WI38 (cell line): ENCODE measurements around the gene IKZF4.

Experiments used
- H3K4me3 ChIP-seq: 2 replicates; pipeline ENCODE4 v1.5.1; 2011; ENCODE audit warnings: low read depth, mild to moderate bottlenecking, control low read depth, low read length
- TF ChIP-seq, protein P1 (sequence below): IDR thresholded peaks from 2 replicates; pipeline ENCODE4 v1.5.1; 2012; ENCODE audit warnings: low read depth, mild to moderate bottlenecking, control low read depth, low read length

The IKZF4 gene

DNA sequence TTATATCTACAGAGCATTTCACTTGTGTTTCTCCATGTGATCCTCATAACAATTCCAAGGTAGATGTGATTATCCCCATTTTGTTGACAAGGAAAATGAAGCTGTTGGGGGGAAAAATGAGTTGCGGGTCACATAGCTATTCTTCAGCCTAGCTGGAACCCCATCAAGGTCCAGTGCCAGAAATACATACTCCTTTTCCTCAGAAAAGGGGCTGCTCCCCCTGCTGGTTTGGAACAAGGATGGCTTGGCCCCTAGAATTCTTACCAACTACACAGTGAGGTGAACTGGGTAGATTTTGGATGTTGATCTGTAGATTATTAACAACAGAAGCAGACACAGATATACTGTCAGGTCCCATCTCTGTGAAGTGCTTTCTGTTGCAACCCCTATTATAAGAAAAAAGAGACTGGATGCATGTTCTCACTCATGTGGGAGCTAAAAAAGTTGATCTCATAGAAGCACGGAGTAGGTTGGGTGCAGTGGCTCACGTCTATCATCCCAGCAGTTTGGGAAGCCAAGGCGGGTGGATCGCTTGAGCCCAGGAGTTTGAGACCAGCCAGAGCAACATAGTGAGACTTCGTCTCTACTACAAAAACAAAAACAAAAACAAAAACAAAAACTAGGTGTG is 8.9 kb downstream of the IKZF4 start:
- H3K4me3 ChIP-seq, result no peak overlapping the region
- TF ChIP-seq, protein P1, sequence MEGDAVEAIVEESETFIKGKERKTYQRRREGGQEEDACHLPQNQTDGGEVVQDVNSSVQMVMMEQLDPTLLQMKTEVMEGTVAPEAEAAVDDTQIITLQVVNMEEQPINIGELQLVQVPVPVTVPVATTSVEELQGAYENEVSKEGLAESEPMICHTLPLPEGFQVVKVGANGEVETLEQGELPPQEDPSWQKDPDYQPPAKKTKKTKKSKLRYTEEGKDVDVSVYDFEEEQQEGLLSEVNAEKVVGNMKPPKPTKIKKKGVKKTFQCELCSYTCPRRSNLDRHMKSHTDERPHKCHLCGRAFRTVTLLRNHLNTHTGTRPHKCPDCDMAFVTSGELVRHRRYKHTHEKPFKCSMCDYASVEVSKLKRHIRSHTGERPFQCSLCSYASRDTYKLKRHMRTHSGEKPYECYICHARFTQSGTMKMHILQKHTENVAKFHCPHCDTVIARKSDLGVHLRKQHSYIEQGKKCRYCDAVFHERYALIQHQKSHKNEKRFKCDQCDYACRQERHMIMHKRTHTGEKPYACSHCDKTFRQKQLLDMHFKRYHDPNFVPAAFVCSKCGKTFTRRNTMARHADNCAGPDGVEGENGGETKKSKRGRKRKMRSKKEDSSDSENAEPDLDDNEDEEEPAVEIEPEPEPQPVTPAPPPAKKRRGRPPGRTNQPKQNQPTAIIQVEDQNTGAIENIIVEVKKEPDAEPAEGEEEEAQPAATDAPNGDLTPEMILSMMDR, result peak; percentile 74

DNA sequence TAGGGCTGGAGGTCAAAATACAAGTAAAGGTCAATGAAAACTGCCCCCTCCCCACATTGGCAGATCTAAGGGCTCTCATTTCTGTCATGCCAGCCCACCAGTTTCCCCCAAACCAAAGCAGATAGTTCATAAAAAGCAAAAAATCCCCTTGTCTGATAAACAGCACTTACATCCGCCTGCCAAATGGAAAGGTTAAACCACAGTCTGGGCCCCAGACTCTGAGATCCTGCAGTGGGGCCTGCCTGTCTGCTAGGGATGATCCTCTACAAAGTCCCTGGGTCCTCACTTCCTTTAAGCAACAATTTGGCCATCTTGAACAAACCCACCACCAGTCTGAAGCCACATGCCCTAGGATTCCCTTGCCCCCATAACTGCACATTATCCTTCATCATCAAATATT is 11.1 kb downstream of the IKZF4 start:
- TF ChIP-seq, protein P1, result no peak
- H3K4me3 ChIP-seq, result no peak overlapping the region

DNA sequence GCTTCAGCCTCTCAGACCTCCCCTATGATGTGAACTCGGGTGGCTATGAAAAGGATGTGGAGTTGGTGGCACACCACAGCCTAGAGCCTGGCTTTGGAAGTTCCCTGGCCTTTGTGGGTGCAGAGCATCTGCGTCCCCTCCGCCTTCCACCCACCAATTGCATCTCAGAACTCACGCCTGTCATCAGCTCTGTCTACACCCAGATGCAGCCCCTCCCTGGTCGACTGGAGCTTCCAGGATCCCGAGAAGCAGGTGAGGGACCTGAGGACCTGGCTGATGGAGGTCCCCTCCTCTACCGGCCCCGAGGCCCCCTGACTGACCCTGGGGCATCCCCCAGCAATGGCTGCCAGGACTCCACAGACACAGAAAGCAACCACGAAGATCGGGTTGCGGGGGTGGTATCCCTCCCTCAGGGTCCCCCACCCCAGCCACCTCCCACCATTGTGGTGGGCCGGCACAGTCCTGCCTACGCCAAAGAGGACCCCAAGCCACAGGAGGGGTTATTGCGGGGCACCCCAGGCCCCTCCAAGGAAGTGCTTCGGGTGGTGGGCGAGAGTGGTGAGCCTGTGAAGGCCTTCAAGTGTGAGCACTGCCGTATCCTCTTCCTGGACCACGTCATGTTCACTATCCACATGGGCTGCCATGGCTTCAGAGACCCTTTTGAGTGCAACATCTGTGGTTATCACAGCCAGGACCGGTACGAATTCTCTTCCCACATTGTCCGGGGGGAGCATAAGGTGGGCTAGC is 13.9 kb downstream of the IKZF4 start:
- no peak overlapping the region for H3K4me3 ChIP-seq
- TF ChIP-seq, protein P1, result no peak

DNA sequence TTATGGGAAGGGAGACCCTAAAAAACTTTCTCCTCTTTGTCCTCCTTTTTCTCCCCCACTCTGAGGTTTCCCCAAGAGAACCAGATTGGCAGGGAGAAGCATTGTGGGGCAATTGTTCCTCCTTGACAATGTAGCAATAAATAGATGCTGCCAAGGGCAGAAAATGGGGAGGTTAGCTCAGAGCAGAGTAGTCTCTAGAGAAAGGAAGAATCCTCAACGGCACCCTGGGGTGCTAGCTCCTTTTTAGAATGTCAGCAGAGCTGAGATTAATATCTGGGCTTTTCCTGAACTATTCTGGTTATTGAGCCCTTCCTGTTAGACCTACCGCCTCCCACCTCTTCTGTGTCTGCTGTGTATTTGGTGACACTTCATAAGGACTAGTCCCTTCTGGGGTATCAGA is 16.3 kb downstream of the IKZF4 start:
- no peak overlapping the region for H3K4me3 ChIP-seq
- TF ChIP-seq, protein P1, result no peak

DNA sequence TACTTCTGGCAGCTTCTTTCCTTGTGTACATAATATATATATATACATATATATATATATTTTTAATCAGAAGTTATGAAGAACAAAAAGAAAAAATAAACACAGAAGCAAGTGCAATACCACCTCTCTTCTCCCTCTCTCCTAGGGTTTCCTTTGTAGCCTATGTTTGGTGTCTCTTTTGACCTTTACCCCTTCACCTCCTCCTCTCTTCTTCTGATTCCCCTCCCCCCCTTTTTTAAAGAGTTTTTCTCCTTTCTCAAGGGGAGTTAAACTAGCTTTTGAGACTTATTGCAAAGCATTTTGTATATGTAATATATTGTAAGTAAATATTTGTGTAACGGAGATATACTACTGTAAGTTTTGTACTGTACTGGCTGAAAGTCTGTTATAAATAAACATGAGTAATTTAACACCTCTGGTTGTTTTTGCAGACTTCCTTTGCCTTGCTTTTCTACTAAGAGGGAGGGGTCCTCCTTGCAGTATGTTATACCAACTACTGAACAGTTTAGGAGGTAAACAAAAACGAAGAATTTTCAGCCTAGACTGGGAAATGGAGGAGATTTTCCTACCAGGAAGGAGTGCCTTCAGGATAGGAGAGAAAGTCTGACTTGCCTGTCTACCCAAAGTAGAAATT is 17.3 kb downstream of the IKZF4 start:
- TF ChIP-seq, protein P1, result no peak
- no peak overlapping the region for H3K4me3 ChIP-seq

DNA sequence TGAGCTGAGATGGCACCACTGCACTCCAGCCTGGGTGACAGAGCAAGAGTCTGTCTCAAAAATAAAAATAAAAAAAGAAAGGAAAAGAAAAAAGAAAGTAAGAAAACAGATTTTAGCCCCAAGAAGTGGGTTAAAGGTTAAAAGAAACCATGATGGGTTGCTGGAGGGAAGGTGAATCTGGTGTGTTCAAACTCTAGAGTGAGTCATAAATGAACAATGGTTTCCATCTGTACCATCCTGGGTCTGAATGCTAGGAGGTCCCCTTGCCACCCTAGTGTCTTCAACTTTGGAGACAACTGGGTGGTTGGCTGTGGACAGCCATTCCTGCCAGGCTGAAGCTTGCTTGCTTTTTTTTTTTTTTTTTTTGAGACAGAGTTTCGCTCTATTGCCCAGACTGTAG is 19.3 kb downstream of the IKZF4 start:
- no peak overlapping the region for H3K4me3 ChIP-seq
- TF ChIP-seq, protein P1, result no peak
